NCI-H2196 (cell line): ENCODE results near the gene PNPLA1.
A peak's percentile ranks its signal among the peaks of the same experiment; 100 is the strongest.

Source experiments
- DNase-seq: peaks from one replicate; lab custom pipeline; 2025; ENCODE audit not compliant: unreplicated experiment; lab: John Stamatoyannopoulos, UW

PNPLA1 gene

GRCh38 chr6:36314221-36315014 is 44.6 kb downstream of the PNPLA1 start:
- DNase-seq: no peak

DNA sequence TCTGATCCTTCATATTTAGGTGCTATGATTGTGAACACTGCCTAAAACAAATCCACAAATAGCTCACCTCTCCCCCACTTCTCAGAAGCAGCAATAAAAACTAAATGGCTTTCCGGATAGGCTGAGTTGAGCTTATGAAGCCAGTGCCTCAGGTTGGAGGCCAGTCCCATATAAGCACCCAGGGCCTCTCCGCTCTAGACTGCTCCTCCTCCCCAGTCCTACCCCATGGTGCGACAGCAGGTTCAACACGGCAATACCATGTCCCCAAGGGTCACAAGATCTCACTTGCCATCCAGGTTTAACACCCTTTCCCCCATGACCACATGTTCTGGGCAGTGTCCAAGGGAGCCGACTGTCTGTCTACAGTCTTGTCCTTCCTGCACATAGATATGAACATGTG is 46.1 kb downstream of the PNPLA1 start:
- DNase-seq: no peak

DNA sequence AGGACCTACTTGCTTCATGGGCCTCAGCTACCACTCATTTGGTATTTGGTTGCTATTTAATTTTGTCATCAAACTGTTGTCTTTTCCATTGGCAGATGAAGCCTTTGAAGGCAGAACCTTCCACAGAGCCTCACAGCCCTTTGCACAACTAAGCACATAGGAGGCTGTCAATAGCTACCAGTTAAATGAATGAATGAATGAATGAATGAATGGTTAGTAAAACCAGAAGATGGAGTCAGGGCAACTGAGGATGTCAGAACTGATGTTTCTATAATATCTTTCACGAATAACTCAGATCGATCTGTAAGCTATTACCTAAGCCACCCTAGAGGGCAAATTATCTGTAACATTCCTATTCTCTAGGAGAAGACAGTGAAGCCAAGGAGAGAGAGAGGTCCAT is 47.8 kb downstream of the PNPLA1 start:
- DNase-seq: no peak

DNA sequence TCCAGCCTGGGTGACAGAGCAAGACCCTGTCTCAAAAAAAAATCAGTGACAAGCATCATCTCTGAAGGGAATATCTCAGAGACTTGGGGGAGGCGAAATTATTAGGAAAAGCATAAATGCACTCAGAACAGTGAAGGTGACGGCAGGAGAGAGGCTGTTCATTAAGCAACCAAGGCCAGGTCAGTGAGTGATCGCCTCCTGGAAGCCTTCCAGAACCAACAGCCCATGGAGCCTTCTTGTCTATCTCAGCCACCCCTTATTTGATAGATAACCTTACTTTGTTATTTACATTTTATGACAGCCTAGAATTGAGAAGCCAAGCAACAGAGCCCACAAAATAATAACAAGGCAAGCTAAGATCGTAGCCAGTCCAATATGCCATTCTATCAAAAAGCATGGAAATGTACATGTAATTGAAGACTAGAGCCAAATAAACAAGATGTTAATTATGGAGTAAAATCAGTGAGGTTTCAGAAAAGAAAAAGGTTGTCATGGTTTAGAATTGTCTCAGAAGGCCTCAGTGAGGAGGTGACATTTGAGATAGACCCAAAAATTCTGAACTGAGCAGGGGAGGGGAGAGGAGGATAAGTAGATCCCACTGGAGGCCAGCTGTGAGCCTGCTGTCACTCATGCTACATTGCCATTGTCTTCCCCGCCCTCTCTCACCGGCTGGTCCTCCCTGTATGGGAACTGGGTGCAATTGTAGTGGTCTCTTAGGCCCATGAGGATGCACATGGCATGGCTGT is 49.0 kb downstream of the PNPLA1 start:
- peak; percentile 61 for DNase-seq

GRCh38 chr6:36319436-36319762 is 49.5 kb downstream of the PNPLA1 start:
- peak; percentile 98 for DNase-seq

GRCh38 chr6:36319821-36320220 is 50.0 kb downstream of the PNPLA1 start:
- DNase-seq: no peak

DNA sequence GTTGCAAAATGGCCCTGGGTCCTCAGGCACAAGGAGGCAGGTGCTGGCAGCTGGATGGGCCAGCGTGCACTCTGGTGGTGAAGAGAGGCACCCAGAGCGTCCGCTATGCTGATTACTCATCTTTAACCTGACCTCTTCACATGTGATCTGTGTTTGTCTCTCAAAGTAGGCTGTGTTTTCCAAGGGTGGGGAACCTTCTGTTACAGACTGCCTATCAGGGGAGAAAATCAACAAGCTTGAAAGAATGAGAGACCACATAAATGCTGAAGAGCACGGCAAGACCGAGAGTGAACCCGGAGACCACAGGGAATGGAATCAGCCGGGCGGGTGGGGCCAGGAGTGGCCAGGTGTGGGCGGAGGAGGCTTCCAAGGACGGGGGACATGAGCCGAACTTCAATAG is 50.6 kb downstream of the PNPLA1 start:
- peak; percentile 61 for DNase-seq

- no peak for DNase-seq
These were observed 52.7 kb downstream of the PNPLA1 start for GRCh38 chr6:36322591-36322990.

- peak; percentile 67 for DNase-seq
These were observed 53.2 kb downstream of the PNPLA1 start for GRCh38 chr6:36323062-36323461.

DNA sequence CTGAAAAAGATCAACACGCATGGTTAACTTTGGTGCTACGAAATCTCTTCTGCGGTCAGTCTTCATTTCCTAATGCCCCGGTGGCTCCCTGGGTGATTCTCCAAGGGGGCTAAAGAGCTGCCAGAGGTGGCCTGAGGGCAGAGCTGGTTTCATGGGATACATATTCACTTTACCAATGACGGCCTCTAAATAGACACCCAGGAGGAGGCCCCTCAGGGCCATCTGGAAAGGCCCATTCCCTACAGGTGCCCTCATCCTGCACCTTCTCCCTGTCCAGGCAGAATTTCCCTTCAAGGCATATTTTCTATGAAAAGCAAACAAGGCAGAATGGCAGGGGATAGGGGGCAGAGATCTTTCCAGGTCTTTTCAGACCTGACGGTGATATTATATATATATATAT is 54.3 kb downstream of the PNPLA1 start:
- no peak for DNase-seq

DNA sequence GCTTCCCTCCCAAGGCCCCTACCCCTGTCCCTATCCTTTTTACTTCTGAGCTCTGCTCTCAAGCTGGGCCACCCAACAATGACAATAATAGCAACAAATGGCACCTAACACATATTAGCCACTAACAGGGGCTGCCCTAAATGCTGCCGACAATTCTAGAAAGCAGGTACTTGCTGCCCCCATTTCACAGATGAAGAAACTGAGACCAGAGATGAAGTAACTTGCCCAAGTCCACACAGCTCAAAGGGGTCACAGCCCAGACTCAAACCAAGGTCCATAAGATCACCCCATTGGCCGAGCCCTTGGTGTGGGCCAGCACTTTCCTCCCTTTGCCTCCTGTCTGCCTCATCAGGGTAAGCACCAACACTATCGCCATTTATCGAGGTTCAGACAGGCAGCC is 54.9 kb downstream of the PNPLA1 start:
- DNase-seq: no peak

DNA sequence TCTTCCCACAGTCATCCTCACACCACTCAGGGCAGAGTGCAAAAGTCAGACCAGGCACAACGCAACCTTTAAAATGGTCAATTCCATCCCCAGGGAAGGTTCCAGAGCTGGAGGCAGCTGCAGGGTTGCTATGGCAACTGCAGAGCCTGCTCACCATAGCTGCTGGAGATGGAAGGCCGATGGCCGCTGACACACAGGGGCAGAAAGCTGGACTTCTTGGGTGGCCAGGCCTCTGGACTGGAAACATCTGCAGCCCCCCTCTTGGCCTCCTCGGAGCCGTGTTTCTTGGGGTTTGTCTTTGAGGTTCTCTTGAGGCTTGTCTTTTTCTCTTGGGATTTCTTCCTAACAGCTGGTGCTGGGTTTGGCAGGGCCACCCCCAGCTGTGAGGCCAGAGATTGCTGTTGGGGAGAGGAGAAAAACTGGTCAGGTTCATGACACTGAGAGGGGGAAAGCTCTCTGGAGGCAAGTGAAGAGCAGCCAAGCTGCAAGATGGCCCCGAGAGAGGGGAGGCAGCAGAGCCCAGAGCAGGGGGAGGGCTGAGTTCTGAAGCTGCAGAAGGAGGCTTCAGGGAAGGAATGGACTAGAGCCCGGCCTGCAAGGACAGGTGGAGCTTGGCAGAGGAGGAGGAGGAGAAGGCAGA is 56.6 kb downstream of the PNPLA1 start:
- DNase-seq: no peak

DNA sequence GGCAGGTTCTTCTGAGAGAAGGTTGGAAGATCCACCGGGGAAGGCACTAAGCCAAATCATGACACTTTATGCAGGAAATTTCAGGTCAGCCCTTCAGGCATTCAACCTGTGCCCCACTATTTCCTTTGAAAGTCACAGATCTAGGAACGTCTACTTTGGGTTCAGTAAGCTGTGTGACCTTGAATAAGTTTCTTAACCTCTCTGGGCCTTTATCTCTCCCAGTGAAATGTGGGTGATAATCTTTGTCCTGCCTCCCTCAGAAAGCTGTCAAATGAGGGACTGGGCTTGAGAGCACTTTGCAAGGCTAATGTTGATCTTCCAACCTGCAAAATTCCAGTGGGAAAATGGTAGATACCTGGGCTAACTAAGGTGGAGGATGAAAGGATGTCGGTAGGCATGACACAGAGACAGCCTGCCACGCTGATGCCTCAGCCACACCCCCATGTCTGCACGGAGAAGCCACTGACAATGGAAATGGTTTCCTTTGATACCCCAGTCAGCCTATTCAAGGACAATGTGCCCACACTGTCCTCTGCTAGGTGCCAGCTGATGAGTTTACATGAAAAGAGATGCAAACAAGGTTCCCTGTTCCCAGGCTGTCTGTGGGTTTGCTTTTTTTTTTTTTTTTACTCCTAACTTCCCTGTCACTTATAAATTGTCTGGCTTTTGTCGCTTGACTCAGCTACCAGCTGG is 57.5 kb downstream of the PNPLA1 start:
- DNase-seq: no peak

DNA sequence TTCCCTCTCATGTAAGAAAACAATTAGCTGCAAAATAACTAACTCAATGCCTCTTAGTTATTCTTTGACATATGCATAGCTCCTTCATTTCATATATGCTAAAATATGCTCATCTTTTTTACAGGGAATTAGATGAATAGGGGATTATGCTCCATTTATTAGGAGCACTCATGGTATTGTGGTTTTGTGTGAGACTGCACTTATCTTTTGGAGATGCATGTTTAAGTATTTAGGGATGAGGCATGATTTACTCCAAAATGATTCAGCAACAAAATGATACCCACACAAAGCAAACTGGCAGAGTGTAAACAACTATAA is 58.0 kb downstream of the PNPLA1 start:
- no peak for DNase-seq

GRCh38 chr6:36328600-36328999 is 58.7 kb downstream of the PNPLA1 start:
- DNase-seq: no peak

DNA sequence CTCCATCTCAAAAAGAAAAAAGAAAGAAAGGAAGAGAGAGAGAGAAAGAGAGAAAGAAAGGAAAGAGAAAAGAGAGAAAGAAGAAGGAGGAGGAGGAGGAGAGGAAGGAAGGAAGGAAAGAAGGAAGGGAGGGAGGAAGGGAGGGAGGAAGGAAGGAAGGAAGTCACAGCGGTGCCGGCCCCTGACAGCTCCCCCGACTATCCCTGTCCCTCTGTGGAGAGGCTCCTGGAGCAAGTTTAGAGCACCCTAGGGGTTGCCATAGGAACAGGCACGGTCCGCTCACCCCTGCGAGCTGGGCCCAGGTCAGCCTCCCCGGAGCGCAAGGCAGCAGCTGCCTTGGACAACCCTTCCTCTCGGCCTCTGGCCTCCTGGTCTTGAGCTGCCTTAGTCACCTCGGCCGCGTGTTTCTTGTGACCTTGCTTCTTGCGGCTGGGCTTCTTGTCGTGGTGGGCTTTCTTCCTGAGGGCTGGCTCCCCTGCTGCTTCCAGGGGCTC is 60.0 kb downstream of the PNPLA1 start:
- DNase-seq: peak; percentile 18

- no peak for DNase-seq
These were observed 60.5 kb downstream of the PNPLA1 start for GRCh38 chr6:36330366-36330765.

DNA sequence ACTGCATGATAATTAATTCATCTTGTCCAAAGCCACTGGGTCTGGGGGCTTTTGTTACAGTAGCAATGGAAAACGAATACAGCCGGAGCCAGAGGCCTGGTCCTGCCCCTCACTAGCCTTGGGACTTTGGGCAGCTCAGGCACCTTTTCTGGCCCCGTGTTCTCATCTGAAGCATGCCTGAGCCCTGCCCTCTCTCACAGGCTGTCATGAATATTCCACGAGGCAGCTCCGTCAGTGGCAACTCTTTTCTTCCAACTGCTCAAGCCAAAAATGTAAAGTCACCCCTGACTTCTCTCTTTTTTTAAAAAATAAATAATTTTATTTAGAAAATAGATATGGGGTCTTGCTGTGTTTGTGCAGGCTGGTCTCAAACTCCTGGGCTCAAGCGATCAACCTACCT is 61.5 kb downstream of the PNPLA1 start:
- no peak for DNase-seq

- no peak for DNase-seq
These were observed 63.5 kb downstream of the PNPLA1 start for GRCh38 chr6:36333171-36333895.

DNA sequence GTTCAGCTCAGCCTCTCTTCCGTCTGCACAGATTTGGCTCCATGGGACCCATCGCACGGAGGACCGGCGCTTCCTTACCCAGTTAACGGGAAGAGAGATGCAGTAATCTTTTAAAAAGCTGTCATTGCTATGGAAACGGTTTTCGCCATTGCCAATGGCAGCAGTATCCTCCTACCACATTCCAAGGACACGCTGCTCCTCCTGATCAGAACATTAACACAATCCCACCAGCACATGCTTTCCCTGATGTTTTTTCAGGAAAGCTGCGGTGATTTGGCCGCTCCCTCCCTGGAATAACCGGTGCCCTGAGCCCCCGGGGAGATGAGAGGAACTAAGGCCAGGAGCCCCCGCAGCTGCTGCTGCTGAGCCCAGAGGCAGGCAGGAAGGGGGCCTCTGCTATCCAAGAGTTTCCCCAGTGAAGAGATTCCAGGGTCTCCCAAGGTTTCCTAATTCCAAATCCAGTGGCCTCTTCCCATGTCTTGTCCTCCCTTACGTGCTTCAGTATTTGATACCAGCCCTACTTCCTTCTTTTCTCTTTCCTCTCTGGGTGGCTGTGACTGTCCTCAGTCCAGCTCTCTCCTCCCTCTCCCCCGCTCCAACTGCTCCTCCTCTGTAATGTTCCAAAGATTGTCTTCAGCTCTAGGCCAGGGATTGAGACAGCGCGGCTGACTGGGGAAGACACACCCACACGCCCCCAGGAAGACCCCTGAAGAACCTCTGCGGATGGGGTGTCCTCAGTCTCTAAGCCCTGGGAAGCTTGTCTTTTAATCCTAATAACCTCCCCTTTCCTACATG is 64.3 kb downstream of the PNPLA1 start:
- DNase-seq: no peak
